ENCODE results near the gene PDCD2L. TPM values are rescaled to one million over a fixed set of nuclear protein-coding genes. Genes with fewer than 3 reads are reported as not detected.

The PDCD2L gene
- total and polyA plus RNA-seq, 10 of the 15 experiments (the other 5 are each of a cell fraction or from before 2014, with no cell fraction given) = 7.2 to 41.3 (median 26.9) TPM

DNA sequence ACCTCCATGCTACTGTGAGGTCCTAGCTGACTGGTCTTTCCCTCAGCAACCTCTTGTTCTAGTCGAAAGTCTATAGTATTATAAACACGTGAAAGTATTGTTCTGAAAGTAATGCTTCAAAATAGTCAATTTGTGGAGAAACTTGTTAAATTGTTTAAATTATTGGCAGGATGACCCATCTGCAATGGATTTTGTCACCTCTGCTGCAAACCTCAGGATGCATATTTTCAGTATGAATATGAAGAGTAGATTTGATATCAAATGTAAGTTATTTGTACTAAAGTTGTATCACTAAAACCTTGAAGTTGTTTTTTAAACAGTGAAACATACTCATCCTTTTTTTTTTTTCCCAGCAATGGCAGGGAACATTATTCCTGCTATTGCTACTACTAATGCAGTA, 49.9 kb downstream of the PDCD2L start:
- H3K4me3 ChIP-seq = no peak overlapping the region
- H3K27ac ChIP-seq (ENCODE audit: control insufficient read depth, insufficient read depth) = no peak overlapping the region
- H3K4me2 ChIP-seq (ENCODE audit: control insufficient read depth, insufficient read depth) = no peak overlapping the region
- ATAC-seq (no peak), DNase-seq (ENCODE audit: low read depth, low spot score) (no peak), FAIRE-seq (no peak)
- ChIA-PET POLR2A (no interaction called here), SMC1A (ENCODE audit: uncharacterized antibody, unreplicated experiment) (no interaction called here), RAD21 (ENCODE audit: unreplicated experiment) (no interaction called here), CTCF (no interaction called here)
- peaks cover 12 to 41% of the 10 kb centered on the region in 2 experiments for H3K36me3 ChIP-seq (ENCODE audit: control insufficient read depth in 2 of 2, insufficient read depth in 2 of 2, low read length in 1 of 2)
- no peaks in the 10 kb centered on the region; the same call in none of the 2 replicates for H3K79me2 ChIP-seq (ENCODE audit: control insufficient read depth, insufficient read depth, low read length)
- in situ Hi-C loops (cut with MboI) (no loop called here), intact Hi-C loops (cut with micrococcal nuclease; ENCODE audit: unreplicated experiment) (no loop called here)
- H3K9me3 ChIP-seq (replicated peaks; ENCODE audit: control insufficient read depth, insufficient read depth, low read length) = no peaks in the 10 kb centered on the region
- 74% methylated on average over 2 of the region's 2 CpGs for WGBS (ENCODE audit: insufficient coverage, insufficient replicate concordance, low lambda C conversion rate, missing lambda C conversion rate)
- H3K9ac ChIP-seq (ENCODE audit: control insufficient read depth, insufficient read depth, low read length) = no peak overlapping the region
- H3K4me1 ChIP-seq (ENCODE audit: control insufficient read depth, insufficient read depth, low read length) = no peaks in the 10 kb centered on the region
- TF ChIP-seq JUNB (IDR thresholded peaks at IDR 0.05) (no peak), STAT1 (conservative IDR thresholded peaks at IDR 0.05) (no peak), EED (IDR thresholded peaks at IDR 0.05; ENCODE audit: low read depth) (no peak), GATAD2B (conservative IDR thresholded peaks at IDR 0.05; ENCODE audit: low read depth) (no peak), EP300 (IDR thresholded peaks at IDR 0.05; ENCODE audit: borderline replicate concordance in 1 of 2, control insufficient read depth in 1 of 2, low read depth in 2 of 2, low read length in 2 of 2) (no peak), MEF2B (IDR thresholded peaks at IDR 0.05; ENCODE audit: partially characterized antibody, poor library complexity, severe bottlenecking) (no peak), WRNIP1 (IDR thresholded peaks at IDR 0.05; ENCODE audit: borderline replicate concordance, low read depth, low read length) (no peak), YY1 (IDR thresholded peaks at IDR 0.05; ENCODE audit: low read depth, low read length) (no peak), GABPA (IDR thresholded peaks at IDR 0.05; ENCODE audit: low read depth) (no peak), ZNF622 (IDR thresholded peaks at IDR 0.05) (no peak), JUND (IDR thresholded peaks at IDR 0.05; ENCODE audit: low read depth, low read length) (no peak), TBL1XR1 (IDR thresholded peaks at IDR 0.05; ENCODE audit: low read depth, low read length) (no peak), STAT3 (IDR thresholded peaks at IDR 0.05; ENCODE audit: low read depth, low read length) (no peak)
- TF ChIP-seq, protein P1, sequence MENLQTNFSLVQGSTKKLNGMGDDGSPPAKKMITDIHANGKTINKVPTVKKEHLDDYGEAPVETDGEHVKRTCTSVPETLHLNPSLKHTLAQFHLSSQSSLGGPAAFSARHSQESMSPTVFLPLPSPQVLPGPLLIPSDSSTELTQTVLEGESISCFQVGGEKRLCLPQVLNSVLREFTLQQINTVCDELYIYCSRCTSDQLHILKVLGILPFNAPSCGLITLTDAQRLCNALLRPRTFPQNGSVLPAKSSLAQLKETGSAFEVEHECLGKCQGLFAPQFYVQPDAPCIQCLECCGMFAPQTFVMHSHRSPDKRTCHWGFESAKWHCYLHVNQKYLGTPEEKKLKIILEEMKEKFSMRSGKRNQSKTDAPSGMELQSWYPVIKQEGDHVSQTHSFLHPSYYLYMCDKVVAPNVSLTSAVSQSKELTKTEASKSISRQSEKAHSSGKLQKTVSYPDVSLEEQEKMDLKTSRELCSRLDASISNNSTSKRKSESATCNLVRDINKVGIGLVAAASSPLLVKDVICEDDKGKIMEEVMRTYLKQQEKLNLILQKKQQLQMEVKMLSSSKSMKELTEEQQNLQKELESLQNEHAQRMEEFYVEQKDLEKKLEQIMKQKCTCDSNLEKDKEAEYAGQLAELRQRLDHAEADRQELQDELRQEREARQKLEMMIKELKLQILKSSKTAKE (IDR thresholded peaks at IDR 0.05; ENCODE audit: low read depth, poor library complexity, severe bottlenecking) = no peak
- TF ChIP-seq, protein P2, sequence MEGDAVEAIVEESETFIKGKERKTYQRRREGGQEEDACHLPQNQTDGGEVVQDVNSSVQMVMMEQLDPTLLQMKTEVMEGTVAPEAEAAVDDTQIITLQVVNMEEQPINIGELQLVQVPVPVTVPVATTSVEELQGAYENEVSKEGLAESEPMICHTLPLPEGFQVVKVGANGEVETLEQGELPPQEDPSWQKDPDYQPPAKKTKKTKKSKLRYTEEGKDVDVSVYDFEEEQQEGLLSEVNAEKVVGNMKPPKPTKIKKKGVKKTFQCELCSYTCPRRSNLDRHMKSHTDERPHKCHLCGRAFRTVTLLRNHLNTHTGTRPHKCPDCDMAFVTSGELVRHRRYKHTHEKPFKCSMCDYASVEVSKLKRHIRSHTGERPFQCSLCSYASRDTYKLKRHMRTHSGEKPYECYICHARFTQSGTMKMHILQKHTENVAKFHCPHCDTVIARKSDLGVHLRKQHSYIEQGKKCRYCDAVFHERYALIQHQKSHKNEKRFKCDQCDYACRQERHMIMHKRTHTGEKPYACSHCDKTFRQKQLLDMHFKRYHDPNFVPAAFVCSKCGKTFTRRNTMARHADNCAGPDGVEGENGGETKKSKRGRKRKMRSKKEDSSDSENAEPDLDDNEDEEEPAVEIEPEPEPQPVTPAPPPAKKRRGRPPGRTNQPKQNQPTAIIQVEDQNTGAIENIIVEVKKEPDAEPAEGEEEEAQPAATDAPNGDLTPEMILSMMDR (IDR thresholded peaks at IDR 0.05 in 2 of 3, conservative IDR thresholded peaks at IDR 0.05 in 1 of 3; ENCODE audit: control insufficient read depth in 2 of 3, extremely low read depth in 1 of 3, insufficient read depth in 1 of 3, low read depth in 3 of 3, low read length in 3 of 3) = no peak
- TF ChIP-seq, protein P3, sequence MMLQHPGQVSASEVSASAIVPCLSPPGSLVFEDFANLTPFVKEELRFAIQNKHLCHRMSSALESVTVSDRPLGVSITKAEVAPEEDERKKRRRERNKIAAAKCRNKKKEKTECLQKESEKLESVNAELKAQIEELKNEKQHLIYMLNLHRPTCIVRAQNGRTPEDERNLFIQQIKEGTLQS (IDR thresholded peaks at IDR 0.05; ENCODE audit: borderline replicate concordance, extremely low read depth, low read depth, low read length) = no peak
- TF ChIP-seq, protein P4, sequence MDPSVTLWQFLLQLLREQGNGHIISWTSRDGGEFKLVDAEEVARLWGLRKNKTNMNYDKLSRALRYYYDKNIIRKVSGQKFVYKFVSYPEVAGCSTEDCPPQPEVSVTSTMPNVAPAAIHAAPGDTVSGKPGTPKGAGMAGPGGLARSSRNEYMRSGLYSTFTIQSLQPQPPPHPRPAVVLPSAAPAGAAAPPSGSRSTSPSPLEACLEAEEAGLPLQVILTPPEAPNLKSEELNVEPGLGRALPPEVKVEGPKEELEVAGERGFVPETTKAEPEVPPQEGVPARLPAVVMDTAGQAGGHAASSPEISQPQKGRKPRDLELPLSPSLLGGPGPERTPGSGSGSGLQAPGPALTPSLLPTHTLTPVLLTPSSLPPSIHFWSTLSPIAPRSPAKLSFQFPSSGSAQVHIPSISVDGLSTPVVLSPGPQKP (IDR thresholded peaks at IDR 0.05; ENCODE audit: low read depth, low read length) = no peak
- no TSS peak for BruUV-seq (replicated peaks)
- H2AFZ ChIP-seq (ENCODE audit: control insufficient read depth, low read depth, low read length) = no peak overlapping the region
- H4K20me1 ChIP-seq (ENCODE audit: control insufficient read depth, insufficient read depth) = no peaks in the 10 kb centered on the region
- H3K27me3 ChIP-seq (replicated peaks in 1 of 2; ENCODE audit: control insufficient read depth in 2 of 2, insufficient read depth in 2 of 2, low read length in 1 of 2) = no peaks in the 10 kb centered on the region
